ENCODE data around the gene ANKRD33B. TPM values are rescaled to one million over a fixed set of nuclear protein-coding genes. Genes with fewer than 3 reads are reported as not detected.

ANKRD33B gene
- total RNA-seq, 1 experiment from 2014 or later = 6.9 TPM

DNA sequence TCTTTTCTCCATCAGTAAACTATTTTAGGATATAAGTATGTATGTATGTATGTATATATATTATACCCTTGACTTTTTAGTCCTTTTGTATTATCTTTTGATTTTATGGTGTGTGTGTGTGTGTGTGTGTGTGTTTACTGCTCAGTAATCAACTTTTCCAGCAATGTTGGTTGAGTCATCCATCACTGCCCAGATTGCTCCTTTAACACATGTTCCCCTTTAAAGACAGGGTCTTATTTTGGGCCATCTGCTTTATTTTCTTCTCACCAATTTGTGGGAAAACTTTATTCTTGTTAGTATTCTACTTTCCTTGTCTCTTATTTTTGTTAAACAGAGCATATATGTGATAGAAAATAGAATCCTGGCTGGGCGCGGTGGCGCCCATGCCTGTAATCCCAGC, 28.1 kb downstream of the ANKRD33B start:
- TF ChIP-seq, protein P1, sequence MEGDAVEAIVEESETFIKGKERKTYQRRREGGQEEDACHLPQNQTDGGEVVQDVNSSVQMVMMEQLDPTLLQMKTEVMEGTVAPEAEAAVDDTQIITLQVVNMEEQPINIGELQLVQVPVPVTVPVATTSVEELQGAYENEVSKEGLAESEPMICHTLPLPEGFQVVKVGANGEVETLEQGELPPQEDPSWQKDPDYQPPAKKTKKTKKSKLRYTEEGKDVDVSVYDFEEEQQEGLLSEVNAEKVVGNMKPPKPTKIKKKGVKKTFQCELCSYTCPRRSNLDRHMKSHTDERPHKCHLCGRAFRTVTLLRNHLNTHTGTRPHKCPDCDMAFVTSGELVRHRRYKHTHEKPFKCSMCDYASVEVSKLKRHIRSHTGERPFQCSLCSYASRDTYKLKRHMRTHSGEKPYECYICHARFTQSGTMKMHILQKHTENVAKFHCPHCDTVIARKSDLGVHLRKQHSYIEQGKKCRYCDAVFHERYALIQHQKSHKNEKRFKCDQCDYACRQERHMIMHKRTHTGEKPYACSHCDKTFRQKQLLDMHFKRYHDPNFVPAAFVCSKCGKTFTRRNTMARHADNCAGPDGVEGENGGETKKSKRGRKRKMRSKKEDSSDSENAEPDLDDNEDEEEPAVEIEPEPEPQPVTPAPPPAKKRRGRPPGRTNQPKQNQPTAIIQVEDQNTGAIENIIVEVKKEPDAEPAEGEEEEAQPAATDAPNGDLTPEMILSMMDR (conservative IDR thresholded peaks at IDR 0.05) = no peak
- Histone ChIP-seq H4K91ac (ENCODE audit: insufficient read length, low read depth, low read length) (no peak overlapping the region), H3K14ac (ENCODE audit: insufficient read depth, low read length) (no peak overlapping the region), H3K27me3 (ENCODE audit: insufficient read depth, low read length) (no peaks in the 10 kb centered on the region), H3K56ac (ENCODE audit: insufficient read length, low read depth, low read length) (no peak overlapping the region), H2BK12ac (ENCODE audit: insufficient read length, low read depth, low read length) (no peak overlapping the region), H2AK5ac (ENCODE audit: insufficient read length, low read length) (no peak overlapping the region), H3K27ac (ENCODE audit: insufficient read length, low read depth, low read length) (no peak overlapping the region), H3K18ac (ENCODE audit: insufficient read length, low read depth, low read length) (no peak overlapping the region), H2BK120ac (ENCODE audit: low read depth, low read length, poor library complexity, severe bottlenecking) (no peak overlapping the region), H4K8ac (replicated peaks; ENCODE audit: insufficient read length, low read depth, low read length) (no peak overlapping the region), H2BK15ac (ENCODE audit: low read depth, low read length) (no peak overlapping the region), H3K4ac (ENCODE audit: low read depth, low read length) (no peak overlapping the region), H3K79me2 (ENCODE audit: insufficient read depth, low read length) (no peaks in the 10 kb centered on the region), H3K23me2 (ENCODE audit: insufficient read length, low read depth, low read length, poor library complexity, severe bottlenecking) (no peaks in the 10 kb centered on the region), H2BK5ac (ENCODE audit: insufficient read length, low read length) (no peak overlapping the region), H3K4me1 (ENCODE audit: insufficient read depth, low read length) (peaks cover 5% of the 10 kb centered on the region; the same call in 1 of the 2 replicates), H3K4me2 (ENCODE audit: insufficient read depth, insufficient read length, low read length) (no peak overlapping the region), H3K9ac (ENCODE audit: extremely low read depth, insufficient read length, low read length) (no peak overlapping the region), H3T11ph (ENCODE audit: low read length) (no peak overlapping the region), H3K79me1 (ENCODE audit: insufficient read depth, low read depth, low read length, poor library complexity, severe bottlenecking) (no peaks in the 10 kb centered on the region), H2AFZ (ENCODE audit: low read length) (no peak overlapping the region), H2BK20ac (ENCODE audit: low read depth, low read length, poor library complexity, severe bottlenecking) (no peak overlapping the region), H3K9me3 (ENCODE audit: control insufficient read depth, low read depth, low read length) (no peaks in the 10 kb centered on the region), H4K5ac (ENCODE audit: insufficient read length, low read depth, low read length) (no peak overlapping the region), H3K23ac (ENCODE audit: insufficient read length, low read depth, low read length) (no peak overlapping the region), H4K20me1 (ENCODE audit: control insufficient read depth, insufficient read depth, insufficient read length) (no peaks in the 10 kb centered on the region)
- Mint-ChIP-seq H3K4me3 (no peak overlapping the region), H3K9me3 (peaks cover 0 to 4% of the 10 kb centered on the region in 2 experiments; a peak in 2 of 5 replicates), H3K27ac (no peak overlapping the region), H3K4me1 (peaks cover 35 to 36% of the 10 kb centered on the region in 2 experiments), H3K27me3 (ENCODE audit: low read depth) (peaks cover 2% of the 10 kb centered on the region), H3K36me3 (ENCODE audit: insufficient read depth in 1 of 3, low read depth in 3 of 3) (peaks cover 0 to 1% (median 0%) of the 10 kb centered on the region in 3 experiments; a peak in 2 of 7 replicates)
- no peak for DNase-seq
- no CpG with 5 or more reads among the region's 3 CpGs for WGBS (ENCODE audit: extremely low coverage, insufficient read length, low lambda C conversion rate)
